Right lobe of liver (tissue), 6 donors: ENCODE data around the gene RCAN3. TPM values are rescaled to one million over a fixed set of nuclear protein-coding genes. Genes with fewer than 3 reads are reported as not detected.
A peak's percentile ranks its signal among the peaks of the same experiment; 100 is the strongest.
"Not testable (repeated sequence)": the region's sequence is repeated elsewhere in the genome, so short reads cannot be mapped to it uniquely, and the experiment has no call there.

Experiments used
- ATAC-seq, 4 donors: fragments of 200-7000 bp; cut with Tn5 transposase; one replicate each; pipeline ENCODE4 v1.9.1; 2020; ENCODE audit warnings: mild to moderate bottlenecking in 4 of 4, moderate library complexity in 4 of 4
- DNase-seq, 3 donors: peaks; one replicate each; pipeline ENCODE4 v3.0.0-alpha.2; 2020
- H3K27ac ChIP-seq, 3 donors: fragments of 200-600 bp; one replicate each; pipeline ENCODE4 v1.8.0; 2022
- H3K27me3 ChIP-seq, 2 donors: fragments of 200-600 bp; one replicate each; pipeline ENCODE4 v1.8.0; 2022
- H3K36me3 ChIP-seq, 4 donors: fragments of 200-600 bp; sonication (generic) in 1 of 4; one replicate each; pipeline versions ENCODE4 v1.5.1 to v1.8.0; 2017 to 2022; ENCODE audit warnings: control low read depth in 1 of 4
- H3K4me1 ChIP-seq, 4 donors: fragments of 200-600 bp; sonication (generic) in 1 of 4; one replicate each; pipeline versions ENCODE4 v1.5.1 to v1.8.0; 2017 to 2022; ENCODE audit warnings: control low read depth in 1 of 4
- H3K4me3 ChIP-seq, 3 donors: fragments of 200-600 bp; one replicate each; pipeline ENCODE4 v1.8.0; 2022
- H3K9me3 ChIP-seq, 4 donors: fragments of 200-600 bp; sonication (generic) in 1 of 4; one replicate each; pipeline versions ENCODE4 v1.5.1 to v1.8.0; 2017 to 2022; ENCODE audit warnings: control low read depth in 1 of 4
- CTCF ChIP-seq, 4 donors: fragments of 200-600 bp in 3 of 4; fragments of 450-650 bp in 1 of 4; IDR thresholded peaks; one replicate each; pipeline versions ENCODE4 v1.5.1 to v1.8.0; 2016 to 2022; ENCODE audit warnings: antibody characterized with exemption in 4 of 4, mild to moderate bottlenecking in 2 of 4
- POLR2A ChIP-seq: fragments of 450-650 bp; IDR thresholded peaks from one replicate; pipeline ENCODE4 v1.6.1; 2017; ENCODE audit warnings: antibody characterized with exemption, mild to moderate bottlenecking
- WGBS: methylation state at CpG from one replicate; pipeline ENCODE4 v1.1.6; 2018; ENCODE audit warnings: low coverage, low lambda C conversion rate; ENCODE audit not compliant: insufficient coverage; ENCODE audit errors: missing lambda C conversion rate; 5-methylcytosine and 5-hydroxymethylcytosine counted together
- intact Hi-C, 2 donors: fragments of 100-400 bp; cut with DNase I; formaldehyde crosslinking; loops; one replicate each; pipeline versions ENCODE4 v1.11.2 to v1.14.1; 2022
- total RNA-seq, 6 experiments: library from RNA; depleted of rRNA in 2 of 6; stranded (reverse); fragments of >200 nt in 2 of 6; fragmentation: NEBNext Ultra II Directional in 3 of 6; extraction: Animal tissue kit (Norgen Biotek cat#: 25700) in 3 of 6; gene quantifications; one replicate each; pipeline versions ENCODE4 v1.1.0 to v1.2.4, GENCODE V29; 2016 to 2023
- donor health status: DM: no; HTN: yes; CAD: no.
- donor health status: DM: no; HTN: no; CAD: no.
- donor health status: DM: no; HTN: no; CAD: no.
- donor health status: DM: no; HTN: yes; CAD: no.
- donor health status: DM: no; HTN: yes; CAD: no.

Gene RCAN3
- total RNA-seq, 6 experiments from 2014 or later = 1.2 to 3.1 (median 2.1) TPM

GRCh38 chr1:24547195-24547594, 44.6 kb downstream of the RCAN3 start:
- intact Hi-C loops = no loop called here
- H3K27ac ChIP-seq = no peak overlapping the region
- H3K27me3 ChIP-seq = no peaks in the 10 kb centered on the region
- DNase-seq = no peak
- H3K36me3 ChIP-seq = no peaks in the 10 kb centered on the region
- ATAC-seq = no peak
- peaks cover 0 to 33% (median 15%) of the 10 kb centered on the region in 4 donors for H3K4me1 ChIP-seq
- no peak overlapping the region for H3K4me3 ChIP-seq
- no peaks in the 10 kb centered on the region for H3K9me3 ChIP-seq
- no peak for TF ChIP-seq POLR2A
- TF ChIP-seq CTCF (IDR thresholded peaks at IDR 0.05) = no peak
- WGBS = 50% methylated on average over 3 of the region's 5 CpGs

GRCh38 chr1:24548070-24548469, 45.4 kb downstream of the RCAN3 start:
- DNase-seq = no peak
- intact Hi-C loops = no loop called here
- Histone ChIP-seq H3K4me1 (peaks cover 0 to 34% (median 17%) of the 10 kb centered on the region in 4 donors), H3K4me3 (no peak overlapping the region), H3K27ac (no peak overlapping the region), H3K9me3 (no peaks in the 10 kb centered on the region), H3K36me3 (no peaks in the 10 kb centered on the region), H3K27me3 (no peaks in the 10 kb centered on the region)
- 82% methylated on average over 3 of the region's 3 CpGs for WGBS
- no peak for ATAC-seq
- no peak for TF ChIP-seq CTCF (IDR thresholded peaks at IDR 0.05)

- peak in 1 of 3 donors; percentile 70 for DNase-seq
- peak; percentile 27 to 48 (median 42) for ATAC-seq
- Histone ChIP-seq H3K4me1 (peaks cover 0 to 34% (median 17%) of the 10 kb centered on the region in 4 donors), H3K27ac (peak overlapping the region in 2 of 3 donors; percentile 41 to 61)
- H3K27me3 ChIP-seq, H3K36me3 ChIP-seq, H3K9me3 ChIP-seq, intact Hi-C loops, H3K4me3 ChIP-seq: not testable (repeated sequence)
- 18% methylated on average over 5 of the region's 5 CpGs for WGBS
These were observed 46.6 kb downstream of the RCAN3 start for GRCh38 chr1:24549210-24549609.

- H3K27me3 ChIP-seq = no peaks in the 10 kb centered on the region
- no peaks in the 10 kb centered on the region for H3K9me3 ChIP-seq
- no peak overlapping the region for H3K4me3 ChIP-seq
- intact Hi-C loops = loop anchor here in 1 of 2 donors (10.0 kb wide), 1 partner anchor 83 kb away; no protein-coding TSS in a partner anchor
- DNase-seq = no peak
- peaks cover 0 to 38% (median 17%) of the 10 kb centered on the region in 4 donors for H3K4me1 ChIP-seq
- WGBS = 50% methylated on average over 11 of the region's 13 CpGs
- ATAC-seq = no peak
- no peaks in the 10 kb centered on the region for H3K36me3 ChIP-seq
- TF ChIP-seq CTCF (IDR thresholded peaks at IDR 0.05) = no peak
- TF ChIP-seq POLR2A = no peak
- H3K27ac ChIP-seq = peak overlapping the region in 2 of 3 donors; percentile 49 to 75
These were observed 48.8 kb downstream of the RCAN3 start for GRCh38 chr1:24551290-24551959.

GRCh38 chr1:24551960-24552571, 49.4 kb downstream of the RCAN3 start:
- Histone ChIP-seq H3K4me3 (no peak overlapping the region), H3K9me3 (no peaks in the 10 kb centered on the region), H3K36me3 (no peaks in the 10 kb centered on the region), H3K27me3 (no peaks in the 10 kb centered on the region), H3K4me1 (peaks cover 0 to 38% (median 17%) of the 10 kb centered on the region in 4 donors), H3K27ac (peak overlapping the region in 2 of 3 donors; percentile 49 to 75)
- intact Hi-C loops = loop anchor here in 1 of 2 donors (10.0 kb wide), 1 partner anchor 83 kb away; no protein-coding TSS in a partner anchor
- WGBS = 55% methylated on average over 4 of the region's 10 CpGs
- TF ChIP-seq CTCF (IDR thresholded peaks at IDR 0.05) = no peak
- TF ChIP-seq POLR2A = no peak
- DNase-seq (peak in 2 of 3 donors; percentile 64 to 73), ATAC-seq (peak; percentile 48 to 75 (median 58))
